Transverse colon (tissue), 4 donors: ENCODE data around the gene TF. TPM values are rescaled to one million over a fixed set of nuclear protein-coding genes. Genes with fewer than 3 reads are reported as not detected.

Experiments used
- DNase-seq: peaks from one replicate; pipeline ENCODE4 v3.0.0-alpha.2; 2019
- H3K27ac ChIP-seq, 4 donors: fragments of 200-600 bp; sonication (generic); 2 replicates each; pipeline ENCODE4 v1.5.1; 2016 to 2018; ENCODE audit warnings: inconsistent platforms in 4 of 4
- H3K27me3 ChIP-seq: fragments of 200-600 bp; sonication (generic); 2 replicates; pipeline ENCODE4 v1.5.1; 2017; ENCODE audit warnings: inconsistent platforms
- H3K36me3 ChIP-seq, 4 donors: fragments of 200-600 bp; sonication (generic); 2 replicates each; pipeline ENCODE4 v1.5.1; 2017 to 2019; ENCODE audit warnings: inconsistent platforms in 4 of 4
- H3K4me1 ChIP-seq, 4 donors: fragments of 200-600 bp; sonication (generic); 2 replicates each; pipeline ENCODE4 v1.5.1; 2017 to 2020; ENCODE audit warnings: inconsistent platforms in 4 of 4
- H3K4me3 ChIP-seq, 4 donors: fragments of 200-600 bp; sonication (generic); 1 replicate in 1 of 4; 2 replicates in 3 of 4; pipeline versions ENCODE4 v1.5.1 to v1.6.1; 2017 to 2019; ENCODE audit warnings: inconsistent platforms in 4 of 4
- H3K9me3 ChIP-seq, 2 donors: fragments of 200-600 bp; sonication (generic); 2 replicates each; pipeline ENCODE4 v1.5.1; 2017 to 2019; ENCODE audit warnings: inconsistent platforms in 2 of 2
- EP300 ChIP-seq: sonication (generic); formaldehyde crosslinking; IDR thresholded peaks from one replicate; pipeline ENCODE4 v1.6.1; 2017; ENCODE audit warnings: antibody characterized with exemption, low read depth
- POLR2A ChIP-seq: fragments of 450-650 bp; IDR thresholded peaks from one replicate; pipeline ENCODE4 v1.6.1; 2016; ENCODE audit warnings: antibody characterized with exemption, mild to moderate bottlenecking, moderate library complexity
- POLR2AphosphoS5 ChIP-seq, 3 donors: sonication (generic); formaldehyde crosslinking; IDR thresholded peaks; one replicate each; pipeline ENCODE4 v1.6.1; 2016; ENCODE audit warnings: antibody characterized with exemption in 3 of 3
- WGBS, 2 donors: methylation state at CpG; one replicate each; pipeline ENCODE4 v1.1.5; 2018; ENCODE audit warnings: low coverage in 1 of 2; 5-methylcytosine and 5-hydroxymethylcytosine counted together
- in situ Hi-C, 4 donors: fragments of 200-750 bp; cut with MboI; loops; one replicate each; pipeline versions ENCODE4 v1.15.0 to v1.15.1; 2017; ENCODE audit warnings: low sequenced_read_pairs in 3 of 4, low pct_ligation_motif_present in 1 of 4, low pct_unique_long_range_greater_than_20kb in 1 of 4
- intact Hi-C: fragments of 100-400 bp; cut with DNase I; formaldehyde crosslinking; loops from one replicate; pipeline ENCODE4 v1.15.1; 2023; ENCODE audit warnings: low total_unique reads
- total RNA-seq, 4 donors: library from RNA; depleted of rRNA; stranded (reverse); fragments of >200 nt; gene quantifications; one replicate each; pipeline ENCODE4 v1.1.0, GENCODE V29; 2016
- TF ChIP-seq, protein P1 (sequence below), 5 experiments: fragments of 200-600 bp in 3 of 5; fragments of 450-650 bp in 2 of 5; sonication (generic) in 3 of 5; IDR thresholded peaks; 1 replicate in 2 of 5; 2 replicates in 3 of 5; pipeline ENCODE4 v1.5.1; 2016 to 2017; ENCODE audit warnings: antibody characterized with exemption in 5 of 5, inconsistent platforms in 3 of 5, mild to moderate bottlenecking in 2 of 5, moderate library complexity in 1 of 5

TF gene
- total RNA-seq, 4 donors from 2014 or later = 0.96 to 7.1 (median 1.1) TPM; not detected in 1

DNA sequence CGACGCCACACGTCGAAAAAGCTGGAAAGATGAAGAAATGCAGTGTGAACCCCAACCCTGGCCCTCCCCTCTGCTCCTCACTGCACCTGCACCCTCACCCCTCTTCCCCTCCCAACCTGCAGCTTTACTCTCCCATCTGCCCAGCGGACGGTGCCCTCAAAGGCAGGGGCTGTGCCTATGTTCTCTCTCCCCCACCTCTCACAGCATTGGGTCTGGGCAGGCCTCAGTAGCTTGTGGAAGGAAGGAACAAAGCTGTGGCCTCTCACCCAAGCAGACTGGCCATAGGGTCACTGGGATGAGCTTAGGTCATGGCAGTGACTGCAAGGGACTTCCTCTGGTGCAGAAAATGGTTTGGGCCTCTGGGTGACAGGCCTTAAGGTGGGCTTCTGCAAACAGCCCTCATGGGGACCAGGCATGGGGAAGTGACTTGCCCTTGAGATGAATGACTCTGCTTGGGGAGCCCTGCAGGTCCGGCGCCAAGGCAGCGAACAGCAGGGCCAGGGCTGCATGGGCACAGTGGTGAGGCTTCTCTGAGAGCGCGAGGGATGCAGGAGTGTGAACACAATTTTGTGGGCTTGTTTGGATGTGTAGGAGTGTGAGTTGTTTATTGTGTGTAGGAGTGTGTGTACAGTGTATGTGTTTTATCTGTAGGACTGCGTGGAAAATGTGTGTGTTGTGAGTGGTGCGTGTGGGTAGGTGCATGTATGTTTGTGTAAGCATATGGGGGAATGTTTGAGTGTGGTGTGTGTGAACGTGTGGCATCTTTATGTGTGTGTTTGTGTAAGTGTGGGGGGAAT is 88.6 kb downstream of the TF start:
- WGBS, 2 donors = 93 to 100% methylated on average over 2 to 14 of the region's 14 CpGs
- intact Hi-C loops = no loop called here
- in situ Hi-C loops = no loop called here

DNA sequence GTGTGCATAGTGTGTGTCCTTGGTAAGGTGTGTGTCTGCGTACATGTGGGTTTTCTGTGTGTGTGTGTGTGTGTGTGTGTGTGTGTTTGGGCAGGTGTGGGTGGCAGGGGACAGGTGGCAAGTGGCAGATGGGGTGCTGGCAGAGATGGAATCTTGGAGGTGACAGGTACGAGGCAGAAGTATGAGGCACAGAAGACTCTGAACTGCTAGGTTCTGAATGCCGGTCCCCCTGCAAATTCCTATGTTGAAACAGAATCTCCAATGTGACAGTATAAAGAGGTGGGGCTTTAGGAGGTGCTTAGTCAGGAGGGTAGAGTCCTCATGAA is 89.2 kb downstream of the TF start:
- Histone ChIP-seq H3K4me1 (no peaks in the 10 kb centered on the region), H3K4me3 (no peak overlapping the region), H3K27ac (no peak overlapping the region), H3K9me3 (no peaks in the 10 kb centered on the region), H3K27me3 (no peaks in the 10 kb centered on the region), H3K36me3 (no peaks in the 10 kb centered on the region)
- DNase-seq = no peak
- 82% methylated on average over 3 of the region's 3 CpGs; no CpG with 5 or more reads in 1 of the 2 donors for WGBS, 2 donors
- intact Hi-C loops = no loop called here
- in situ Hi-C loops = no loop called here
- TF ChIP-seq EP300 (no peak), POLR2AphosphoS5 (IDR thresholded peaks at IDR 0.05) (no peak), POLR2A (no peak)
- TF ChIP-seq, protein P1, sequence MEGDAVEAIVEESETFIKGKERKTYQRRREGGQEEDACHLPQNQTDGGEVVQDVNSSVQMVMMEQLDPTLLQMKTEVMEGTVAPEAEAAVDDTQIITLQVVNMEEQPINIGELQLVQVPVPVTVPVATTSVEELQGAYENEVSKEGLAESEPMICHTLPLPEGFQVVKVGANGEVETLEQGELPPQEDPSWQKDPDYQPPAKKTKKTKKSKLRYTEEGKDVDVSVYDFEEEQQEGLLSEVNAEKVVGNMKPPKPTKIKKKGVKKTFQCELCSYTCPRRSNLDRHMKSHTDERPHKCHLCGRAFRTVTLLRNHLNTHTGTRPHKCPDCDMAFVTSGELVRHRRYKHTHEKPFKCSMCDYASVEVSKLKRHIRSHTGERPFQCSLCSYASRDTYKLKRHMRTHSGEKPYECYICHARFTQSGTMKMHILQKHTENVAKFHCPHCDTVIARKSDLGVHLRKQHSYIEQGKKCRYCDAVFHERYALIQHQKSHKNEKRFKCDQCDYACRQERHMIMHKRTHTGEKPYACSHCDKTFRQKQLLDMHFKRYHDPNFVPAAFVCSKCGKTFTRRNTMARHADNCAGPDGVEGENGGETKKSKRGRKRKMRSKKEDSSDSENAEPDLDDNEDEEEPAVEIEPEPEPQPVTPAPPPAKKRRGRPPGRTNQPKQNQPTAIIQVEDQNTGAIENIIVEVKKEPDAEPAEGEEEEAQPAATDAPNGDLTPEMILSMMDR (IDR thresholded peaks at IDR 0.05) = no peak

More for the DNA sequence above, 88.6 kb downstream of the TF start:
- Histone ChIP-seq H3K4me3 (no peak overlapping the region), H3K27me3 (no peaks in the 10 kb centered on the region), H3K27ac (no peak overlapping the region), H3K36me3 (no peaks in the 10 kb centered on the region), H3K9me3 (no peaks in the 10 kb centered on the region), H3K4me1 (no peaks in the 10 kb centered on the region)
- TF ChIP-seq, protein P1 (IDR thresholded peaks at IDR 0.05) = no peak
- no peak for TF ChIP-seq POLR2AphosphoS5 (IDR thresholded peaks at IDR 0.05)
- TF ChIP-seq POLR2A = no peak
- no peak for TF ChIP-seq EP300
- DNase-seq = no peak

DNA sequence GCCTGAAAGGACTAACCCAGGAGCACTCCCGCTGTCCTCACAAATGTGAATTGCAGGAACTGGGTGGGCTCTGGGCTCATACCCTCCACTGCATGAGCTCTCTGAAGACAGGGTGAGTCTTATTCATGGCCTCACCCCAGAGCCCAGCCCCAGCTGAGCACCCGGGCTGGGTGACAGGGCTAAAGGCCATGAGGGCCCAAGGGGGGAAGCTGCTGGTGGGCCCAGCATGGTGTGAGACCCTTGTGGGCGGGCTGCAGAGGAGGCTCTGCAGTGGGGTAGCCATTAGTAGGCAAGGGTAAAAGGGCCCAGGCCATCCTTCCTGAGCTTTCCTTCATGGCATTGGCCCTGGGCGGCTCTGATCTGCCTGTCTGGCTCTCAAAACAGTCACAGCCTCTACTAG is 89.8 kb downstream of the TF start:
- Histone ChIP-seq H3K36me3 (no peaks in the 10 kb centered on the region), H3K4me1 (no peaks in the 10 kb centered on the region), H3K27me3 (no peaks in the 10 kb centered on the region), H3K4me3 (no peak overlapping the region), H3K9me3 (no peaks in the 10 kb centered on the region), H3K27ac (no peak overlapping the region)
- WGBS, 2 donors = 83% methylated on average over 4 of the region's 4 CpGs; no CpG with 5 or more reads in 1 of the 2 donors
- TF ChIP-seq POLR2A = no peak
- TF ChIP-seq EP300 = no peak
- TF ChIP-seq, protein P1 (IDR thresholded peaks at IDR 0.05) = no peak
- TF ChIP-seq POLR2AphosphoS5 (IDR thresholded peaks at IDR 0.05) = no peak
- intact Hi-C loops = no loop called here
- DNase-seq = no peak
- in situ Hi-C loops = no loop called here

DNA sequence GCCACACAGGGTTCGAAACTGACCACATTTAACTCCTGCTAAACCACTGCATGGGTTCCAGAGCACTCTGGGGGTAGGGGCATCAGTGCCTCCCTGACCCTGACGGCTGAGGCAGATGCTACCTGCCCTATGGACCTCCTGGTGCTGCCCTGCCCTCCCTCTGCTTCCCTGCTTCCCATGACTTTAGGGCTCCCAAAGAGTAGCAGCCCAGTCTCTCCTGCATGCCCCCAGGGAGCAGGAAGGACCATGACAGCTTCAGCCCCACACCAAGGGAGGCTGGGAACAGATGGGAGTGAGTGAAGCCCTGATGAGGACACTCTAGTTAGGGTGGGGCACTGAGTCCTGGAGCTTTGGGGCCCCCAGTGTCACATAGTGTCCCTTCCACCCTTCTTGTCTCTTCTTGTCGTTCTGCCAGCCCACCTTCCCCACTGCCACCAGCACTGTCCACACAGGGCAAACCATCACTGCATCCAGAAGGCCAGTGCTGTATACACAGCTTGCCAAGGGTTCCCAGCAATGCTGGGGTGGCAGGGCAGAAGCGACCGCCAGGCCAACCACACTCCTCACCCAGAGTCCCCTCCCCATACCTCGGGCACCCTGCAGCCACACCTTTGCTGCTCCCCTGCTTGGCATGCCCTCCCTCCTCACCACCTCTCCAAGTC is 90.4 kb downstream of the TF start:
- Histone ChIP-seq H3K27me3 (no peaks in the 10 kb centered on the region), H3K4me3 (no peak overlapping the region), H3K9me3 (no peaks in the 10 kb centered on the region), H3K36me3 (no peaks in the 10 kb centered on the region), H3K4me1 (no peaks in the 10 kb centered on the region), H3K27ac (no peak overlapping the region)
- TF ChIP-seq POLR2A (no peak), POLR2AphosphoS5 (IDR thresholded peaks at IDR 0.05) (no peak), EP300 (no peak)
- TF ChIP-seq, protein P1 (IDR thresholded peaks at IDR 0.05) = no peak
- 76% methylated on average over 6 of the region's 6 CpGs; no CpG with 5 or more reads in 1 of the 2 donors for WGBS, 2 donors
- DNase-seq = no peak
- intact Hi-C loops (no loop called here), in situ Hi-C loops (no loop called here)
